ENCODE data around the gene DNAJA4.

GRCh38 chr15:78307976-78308375 lies 43.6 kb downstream of the DNAJA4 start:
- TF ChIP-seq CTCF (conservative IDR thresholded peaks at IDR 0.05 in 1 of 2, IDR thresholded peaks at IDR 0.05 in 1 of 2; ENCODE audit: extremely low read depth in 1 of 2, insufficient read depth in 1 of 2, low read depth in 1 of 2, low read length in 2 of 2) (no peak), EZH2 (IDR thresholded peaks at IDR 0.05; ENCODE audit: borderline replicate concordance, low read length) (no peak)

Data from mammary epithelial cell (primary cell).